ENCODE results near the gene CSRP3. TPM values are rescaled to one million over a fixed set of nuclear protein-coding genes. Genes with fewer than 3 reads are reported as not detected.

Gene CSRP3
- total and polyA plus RNA-seq, 9 of the 15 experiments (the other 6 are each of a cell fraction or from before 2014, with no cell fraction given): 0.14 TPM; not detected in 8

- no peak overlapping the region for H3K27ac ChIP-seq (ENCODE audit: extremely low read depth, low read depth, low read length)
- in situ Hi-C loops (cut with MboI): no loop called here
- H3K9ac ChIP-seq (ENCODE audit: insufficient read depth in 1 of 2, low read depth in 2 of 2, low read length in 2 of 2): no peak overlapping the region
- 93% methylated on average over 1 of the region's 1 CpG for WGBS (ENCODE audit: insufficient coverage, low coverage, missing lambda C conversion rate)
- no peaks in the 10 kb centered on the region for H4K20me1 ChIP-seq (replicated peaks; ENCODE audit: control insufficient read depth, insufficient read depth, low read length)
- POLR2A ChIA-PET: no interaction called here
- H3K4me1 ChIP-seq (replicated peaks in 1 of 2; ENCODE audit: control insufficient read depth in 2 of 2, insufficient read depth in 2 of 2, low read length in 2 of 2): no peaks in the 10 kb centered on the region; a peak in 1 of 5 replicates
- no peak overlapping the region for H2AFZ ChIP-seq (ENCODE audit: low read depth, low read length)
- FAIRE-seq (no peak), ATAC-seq (no peak), DNase-seq (ENCODE audit: extremely low read depth in 1 of 4, low spot score in 3 of 4) (no peak)
- no peaks in the 10 kb centered on the region for H3K27me3 ChIP-seq (ENCODE audit: control insufficient read depth in 2 of 2, insufficient read depth in 2 of 2, low read length in 2 of 2)
- H3K36me3 ChIP-seq (ENCODE audit: control insufficient read depth, insufficient read depth, low read length): peaks cover 33% of the 10 kb centered on the region
- BruUV-seq (replicated peaks): no TSS peak
- H3K79me2 ChIP-seq (ENCODE audit: control insufficient read depth, insufficient read depth, low read length): no peaks in the 10 kb centered on the region
- no peak overlapping the region for H3K4me3 ChIP-seq
- CTCF ChIA-PET (ENCODE audit: low intra/inter-chr PET ratio): no interaction called here
- H3K9me3 ChIP-seq (replicated peaks; ENCODE audit: control insufficient read depth, insufficient read depth, low read depth, low read length): no peaks in the 10 kb centered on the region
- no peaks in the 10 kb centered on the region for H3K9me1 ChIP-seq (ENCODE audit: control insufficient read depth, insufficient read depth, low read length)
- intact Hi-C loops (cut with micrococcal nuclease): no loop called here
- no peak overlapping the region for H3K4me2 ChIP-seq (ENCODE audit: insufficient read depth, low read length)
- no peak for TF ChIP-seq HDAC6 (IDR thresholded peaks at IDR 0.05; ENCODE audit: low read depth, low read length)
- TF ChIP-seq CAMTA2 (CRISPR knock-in tag; conservative IDR thresholded peaks at IDR 0.05): no peak
- no peak for TF ChIP-seq GTF2E2 (tag; IDR thresholded peaks at IDR 0.05)
- TF ChIP-seq, protein P1, sequence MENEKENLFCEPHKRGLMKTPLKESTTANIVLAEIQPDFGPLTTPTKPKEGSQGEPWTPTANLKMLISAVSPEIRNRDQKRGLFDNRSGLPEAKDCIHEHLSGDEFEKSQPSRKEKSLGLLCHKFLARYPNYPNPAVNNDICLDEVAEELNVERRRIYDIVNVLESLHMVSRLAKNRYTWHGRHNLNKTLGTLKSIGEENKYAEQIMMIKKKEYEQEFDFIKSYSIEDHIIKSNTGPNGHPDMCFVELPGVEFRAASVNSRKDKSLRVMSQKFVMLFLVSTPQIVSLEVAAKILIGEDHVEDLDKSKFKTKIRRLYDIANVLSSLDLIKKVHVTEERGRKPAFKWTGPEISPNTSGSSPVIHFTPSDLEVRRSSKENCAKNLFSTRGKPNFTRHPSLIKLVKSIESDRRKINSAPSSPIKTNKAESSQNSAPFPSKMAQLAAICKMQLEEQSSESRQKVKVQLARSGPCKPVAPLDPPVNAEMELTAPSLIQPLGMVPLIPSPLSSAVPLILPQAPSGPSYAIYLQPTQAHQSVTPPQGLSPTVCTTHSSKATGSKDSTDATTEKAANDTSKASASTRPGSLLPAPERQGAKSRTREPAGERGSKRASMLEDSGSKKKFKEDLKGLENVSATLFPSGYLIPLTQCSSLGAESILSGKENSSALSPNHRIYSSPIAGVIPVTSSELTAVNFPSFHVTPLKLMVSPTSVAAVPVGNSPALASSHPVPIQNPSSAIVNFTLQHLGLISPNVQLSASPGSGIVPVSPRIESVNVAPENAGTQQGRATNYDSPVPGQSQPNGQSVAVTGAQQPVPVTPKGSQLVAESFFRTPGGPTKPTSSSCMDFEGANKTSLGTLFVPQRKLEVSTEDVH (IDR thresholded peaks at IDR 0.05; ENCODE audit: low read depth, partially characterized antibody): no peak
- TF ChIP-seq ZNF12 (CRISPR knock-in tag; IDR thresholded peaks at IDR 0.05): no peak
- TF ChIP-seq ZNF274 (IDR thresholded peaks at IDR 0.05; ENCODE audit: borderline replicate concordance, low read depth, low read length): no peak
- no peak for TF ChIP-seq SNRNP70 (optimal IDR thresholded peaks at IDR 0.05; ENCODE audit: low read depth, low read length)
- TF ChIP-seq SRSF9 (IDR thresholded peaks at IDR 0.05; ENCODE audit: borderline replicate concordance, low read depth, low read length): no peak
- TF ChIP-seq ZNF785 (CRISPR knock-in tag; IDR thresholded peaks at IDR 0.05): no peak
- no peak for TF ChIP-seq CC2D1A (IDR thresholded peaks at IDR 0.05)
- no peak for TF ChIP-seq SIRT6 (IDR thresholded peaks at IDR 0.05; ENCODE audit: low read depth, low read length)
- no peak for TF ChIP-seq KAT8 (IDR thresholded peaks at IDR 0.05; ENCODE audit: low read depth)
- TF ChIP-seq ERF (CRISPR knock-in tag; IDR thresholded peaks at IDR 0.05): no peak
- TF ChIP-seq GABPB2 (CRISPR knock-in tag; conservative IDR thresholded peaks at IDR 0.05): no peak
- no peak for TF ChIP-seq NR4A1 (CRISPR knock-in tag; IDR thresholded peaks at IDR 0.05)
- no peak for TF ChIP-seq NR4A1 (tag; IDR thresholded peaks at IDR 0.05)
- no peak for TF ChIP-seq ZNF696 (CRISPR knock-in tag; conservative IDR thresholded peaks at IDR 0.05)
- TF ChIP-seq ZNF445 (CRISPR knock-in tag; IDR thresholded peaks at IDR 0.05; ENCODE audit: low read depth): no peak
- no peak for TF ChIP-seq NFIX (CRISPR knock-in tag; IDR thresholded peaks at IDR 0.05; ENCODE audit: low read depth)
Observed at GRCh38 chr11:19162951-19163505, 38.8 kb downstream of the CSRP3 start.
